ENCODE measurements around the gene CAMTA1. TPM values are rescaled to one million over a fixed set of nuclear protein-coding genes. Genes with fewer than 3 reads are reported as not detected.

CAMTA1 gene
- total RNA-seq, 1 experiment from 2014 or later: 50.3 TPM

GRCh38 chr1:7395251-7395650, 610.0 kb downstream of the CAMTA1 start:
- TF ChIP-seq, protein P1, sequence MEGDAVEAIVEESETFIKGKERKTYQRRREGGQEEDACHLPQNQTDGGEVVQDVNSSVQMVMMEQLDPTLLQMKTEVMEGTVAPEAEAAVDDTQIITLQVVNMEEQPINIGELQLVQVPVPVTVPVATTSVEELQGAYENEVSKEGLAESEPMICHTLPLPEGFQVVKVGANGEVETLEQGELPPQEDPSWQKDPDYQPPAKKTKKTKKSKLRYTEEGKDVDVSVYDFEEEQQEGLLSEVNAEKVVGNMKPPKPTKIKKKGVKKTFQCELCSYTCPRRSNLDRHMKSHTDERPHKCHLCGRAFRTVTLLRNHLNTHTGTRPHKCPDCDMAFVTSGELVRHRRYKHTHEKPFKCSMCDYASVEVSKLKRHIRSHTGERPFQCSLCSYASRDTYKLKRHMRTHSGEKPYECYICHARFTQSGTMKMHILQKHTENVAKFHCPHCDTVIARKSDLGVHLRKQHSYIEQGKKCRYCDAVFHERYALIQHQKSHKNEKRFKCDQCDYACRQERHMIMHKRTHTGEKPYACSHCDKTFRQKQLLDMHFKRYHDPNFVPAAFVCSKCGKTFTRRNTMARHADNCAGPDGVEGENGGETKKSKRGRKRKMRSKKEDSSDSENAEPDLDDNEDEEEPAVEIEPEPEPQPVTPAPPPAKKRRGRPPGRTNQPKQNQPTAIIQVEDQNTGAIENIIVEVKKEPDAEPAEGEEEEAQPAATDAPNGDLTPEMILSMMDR (IDR thresholded peaks at IDR 0.05; ENCODE audit: unreplicated experiment): no peak
- no TSS peak for BruUV-seq (replicated peaks)
- H3K4me3 Mint-ChIP-seq (ENCODE audit: low read depth, unreplicated experiment): no peak overlapping the region
- DNase-seq: no peak
- peaks cover 4% of the 10 kb centered on the region for H3K9me3 Mint-ChIP-seq (ENCODE audit: low read depth, unreplicated experiment)
- no peak overlapping the region for H3K27ac Mint-ChIP-seq (ENCODE audit: unreplicated experiment)
- H3K4me1 Mint-ChIP-seq (ENCODE audit: low read depth, unreplicated experiment): no peaks in the 10 kb centered on the region
- no peaks in the 10 kb centered on the region for H3K36me3 Mint-ChIP-seq (ENCODE audit: insufficient read depth, unreplicated experiment)
- H3K27me3 Mint-ChIP-seq (ENCODE audit: unreplicated experiment): no peaks in the 10 kb centered on the region
- CTCF ChIA-PET: no interaction called here
- intact Hi-C loops (cut with micrococcal nuclease; ENCODE audit: unreplicated experiment): no loop called here

DNA sequence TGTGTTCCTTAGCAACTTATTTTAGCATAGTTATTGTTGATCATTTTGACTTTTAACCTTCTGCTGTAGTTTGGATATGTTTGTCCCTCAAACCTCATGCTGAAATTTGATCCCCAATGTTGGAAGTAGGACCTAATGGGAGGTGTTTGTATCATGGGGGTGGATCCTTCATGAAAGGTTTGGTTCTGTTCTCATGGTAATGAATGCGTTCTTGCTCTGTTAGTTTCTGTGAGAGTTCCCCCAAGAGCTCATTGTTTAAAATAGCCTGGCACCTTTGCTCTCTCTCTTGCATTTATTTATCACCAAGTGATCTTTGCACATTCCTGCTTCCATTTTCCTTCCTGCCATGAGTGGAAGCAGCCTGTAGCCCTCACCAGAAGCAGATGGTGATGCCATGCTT, 613.7 kb downstream of the CAMTA1 start:
- CTCF ChIA-PET: interaction anchor here (0.6 kb wide), 1 partner anchor 14 kb away, joined by 4 read pairs; no protein-coding TSS in a partner anchor

GRCh38 chr1:7399514-7400125, 614.4 kb downstream of the CAMTA1 start:
- no TSS peak for BruUV-seq (replicated peaks)
- no peak for DNase-seq
- Mint-ChIP-seq H3K4me1 (ENCODE audit: low read depth, unreplicated experiment) (peaks cover 14% of the 10 kb centered on the region), H3K9me3 (ENCODE audit: low read depth, unreplicated experiment) (peaks cover 4% of the 10 kb centered on the region), H3K4me3 (ENCODE audit: low read depth, unreplicated experiment) (no peak overlapping the region), H3K27ac (ENCODE audit: unreplicated experiment) (no peak overlapping the region), H3K27me3 (ENCODE audit: unreplicated experiment) (no peaks in the 10 kb centered on the region), H3K36me3 (ENCODE audit: insufficient read depth, unreplicated experiment) (peaks cover 7% of the 10 kb centered on the region)
- CTCF ChIA-PET: interaction anchor here (0.6 kb wide), 1 partner anchor 14 kb away, joined by 4 read pairs; no protein-coding TSS in a partner anchor
- intact Hi-C loops (cut with micrococcal nuclease; ENCODE audit: unreplicated experiment): loop anchor here (5.0 kb wide), 1 partner anchor 132 kb away; no protein-coding TSS in a partner anchor
- TF ChIP-seq, protein P1 (IDR thresholded peaks at IDR 0.05; ENCODE audit: unreplicated experiment): no peak

More for the DNA sequence above, 613.7 kb downstream of the CAMTA1 start:
- no peak overlapping the region for H3K4me3 Mint-ChIP-seq (ENCODE audit: low read depth, unreplicated experiment)
- H3K4me1 Mint-ChIP-seq (ENCODE audit: low read depth, unreplicated experiment): peaks cover 14% of the 10 kb centered on the region
- DNase-seq: no peak
- peaks cover 4% of the 10 kb centered on the region for H3K9me3 Mint-ChIP-seq (ENCODE audit: low read depth, unreplicated experiment)
- TF ChIP-seq, protein P1 (IDR thresholded peaks at IDR 0.05; ENCODE audit: unreplicated experiment): no peak
- peaks cover 7% of the 10 kb centered on the region for H3K36me3 Mint-ChIP-seq (ENCODE audit: insufficient read depth, unreplicated experiment)
- no peak overlapping the region for H3K27ac Mint-ChIP-seq (ENCODE audit: unreplicated experiment)
- BruUV-seq (replicated peaks): no TSS peak
- H3K27me3 Mint-ChIP-seq (ENCODE audit: unreplicated experiment): no peaks in the 10 kb centered on the region
- intact Hi-C loops (cut with micrococcal nuclease; ENCODE audit: unreplicated experiment): no loop called here

DNA sequence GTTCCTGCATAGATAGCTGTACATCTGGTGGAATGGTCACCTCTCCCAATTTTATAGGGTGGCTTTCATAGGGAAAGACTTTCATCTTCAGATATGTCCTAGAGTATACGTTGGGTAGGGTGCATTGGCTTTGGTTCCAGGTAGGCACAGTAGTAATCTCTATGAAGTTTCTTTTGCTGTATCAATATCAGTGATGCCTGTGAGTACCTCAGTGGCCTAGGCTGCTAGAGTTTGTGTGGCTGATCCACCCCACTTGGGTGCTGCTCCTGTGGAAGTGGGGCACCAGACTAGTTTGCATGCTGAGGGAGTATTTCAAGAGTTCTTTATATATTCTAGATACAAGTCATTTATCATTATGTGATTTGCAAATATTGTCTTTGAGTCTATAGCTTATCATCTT, 615.3 kb downstream of the CAMTA1 start:
- no peaks in the 10 kb centered on the region for H3K27me3 Mint-ChIP-seq (ENCODE audit: unreplicated experiment)
- peaks cover 2% of the 10 kb centered on the region for H3K9me3 Mint-ChIP-seq (ENCODE audit: low read depth, unreplicated experiment)
- peaks cover 14% of the 10 kb centered on the region for H3K4me1 Mint-ChIP-seq (ENCODE audit: low read depth, unreplicated experiment)
- H3K27ac Mint-ChIP-seq (ENCODE audit: unreplicated experiment): no peak overlapping the region
- TF ChIP-seq, protein P1 (IDR thresholded peaks at IDR 0.05; ENCODE audit: unreplicated experiment): no peak
- intact Hi-C loops (cut with micrococcal nuclease; ENCODE audit: unreplicated experiment): loop anchor here (5.0 kb wide), 1 partner anchor 133 kb away; no protein-coding TSS in a partner anchor
- peaks cover 7% of the 10 kb centered on the region for H3K36me3 Mint-ChIP-seq (ENCODE audit: insufficient read depth, unreplicated experiment)
- BruUV-seq (replicated peaks): no TSS peak
- no peak for DNase-seq
- CTCF ChIA-PET: no interaction called here
- no peak overlapping the region for H3K4me3 Mint-ChIP-seq (ENCODE audit: low read depth, unreplicated experiment)
